Activated CD8-positive, alpha-beta memory T cell treated with anti-CD3 and anti-CD28 coated beads for 48 hours (primary cell): ENCODE data around the gene AUH.

Source experiments
- DNase-seq, 3 experiments: peaks; one replicate each; pipeline ENCODE4 v3.0.0-alpha.2; 2020; ENCODE audit warnings: low read depth in 2 of 3, low spot score in 2 of 3

AUH gene

GRCh38 chr9:91192381-91193086 is 169.2 kb downstream of the AUH start:
- no peak for DNase-seq

GRCh38 chr9:91191411-91192380 is 170.0 kb downstream of the AUH start:
- no peak for DNase-seq

GRCh38 chr9:91190062-91190461 is 171.7 kb downstream of the AUH start:
- no peak for DNase-seq

- DNase-seq: no peak
Measured at GRCh38 chr9:91188719-91189590, 172.8 kb downstream of the AUH start.

GRCh38 chr9:91187965-91188344 is 173.8 kb downstream of the AUH start:
- no peak for DNase-seq

GRCh38 chr9:91187311-91187964 is 174.3 kb downstream of the AUH start:
- DNase-seq: no peak

- DNase-seq: no peak
Measured at GRCh38 chr9:91186632-91187108, 175.0 kb downstream of the AUH start.

- DNase-seq: no peak
Measured at GRCh38 chr9:91185193-91185886, 176.4 kb downstream of the AUH start.

- no peak for DNase-seq
Measured at GRCh38 chr9:91182429-91183225, 179.1 kb downstream of the AUH start.

GRCh38 chr9:91181541-91181940 is 180.2 kb downstream of the AUH start:
- no peak for DNase-seq

GRCh38 chr9:91180930-91181268 is 180.8 kb downstream of the AUH start:
- no peak for DNase-seq

GRCh38 chr9:91180240-91180929 is 181.3 kb downstream of the AUH start:
- DNase-seq: no peak

GRCh38 chr9:91179237-91180138 is 182.2 kb downstream of the AUH start:
- DNase-seq: no peak

- DNase-seq: no peak
Measured at GRCh38 chr9:91178281-91179236, 183.2 kb downstream of the AUH start.

- no peak for DNase-seq
Measured at GRCh38 chr9:91177661-91178280, 183.9 kb downstream of the AUH start.

- DNase-seq: no peak
Measured at GRCh38 chr9:91177081-91177480, 184.6 kb downstream of the AUH start.
